Memory B cell (primary cell): ENCODE measurements around the gene AJUBA.
"Not testable (repeated sequence)": the region's sequence is repeated elsewhere in the genome, so short reads cannot be mapped to it uniquely, and the experiment has no call there.

Experiments used
- ATAC-seq: fragments of 150-1000 bp; cut with Tn5 transposase; 2 replicates; pipeline ENCODE4 v1.10.0; 2021; ENCODE audit warnings: low read depth, mild to moderate bottlenecking, moderate library complexity
- DNase-seq, 2 donors: peaks; one replicate each; pipeline ENCODE4 v3.0.0; 2022; ENCODE audit warnings: low spot score in 2 of 2
- H3K27ac Mint-ChIP-seq: one replicate; pipeline ENCODE4 v1.8.0; 2022; ENCODE audit warnings: mild to moderate bottlenecking, moderate library complexity, mixed read lengths
- H3K27me3 Mint-ChIP-seq: one replicate; pipeline ENCODE4 v1.8.0; 2022; ENCODE audit warnings: mixed read lengths
- H3K36me3 Mint-ChIP-seq: one replicate; pipeline ENCODE4 v1.8.0; 2022; ENCODE audit warnings: mild to moderate bottlenecking, mixed read lengths
- H3K4me1 Mint-ChIP-seq: one replicate; pipeline ENCODE4 v1.8.0; 2022; ENCODE audit warnings: mixed read lengths
- H3K4me3 Mint-ChIP-seq: one replicate; pipeline ENCODE4 v1.8.0; 2022; ENCODE audit warnings: mild to moderate bottlenecking, moderate library complexity, mixed read lengths
- H3K9me3 Mint-ChIP-seq: one replicate; pipeline ENCODE4 v1.8.0; 2022; ENCODE audit warnings: mixed read lengths

Gene AJUBA

DNA sequence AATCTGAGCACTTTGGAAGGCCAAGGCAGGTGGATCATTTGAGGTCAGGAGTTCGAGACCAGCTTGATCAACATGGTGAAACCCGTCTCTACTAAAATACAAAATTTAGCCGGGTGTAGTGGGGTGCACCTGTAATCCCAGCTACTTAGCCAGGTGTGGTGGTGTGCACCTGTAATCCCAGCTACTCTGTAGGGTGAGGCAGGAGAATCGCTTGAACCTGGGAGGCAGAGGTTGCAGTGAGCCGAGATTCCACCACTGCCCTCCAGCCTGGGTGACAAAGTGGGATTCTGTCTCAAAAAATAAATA lies 31.4 kb upstream of the AJUBA start:
- H3K36me3 Mint-ChIP-seq, H3K27ac Mint-ChIP-seq, DNase-seq, H3K27me3 Mint-ChIP-seq, ATAC-seq, H3K9me3 Mint-ChIP-seq, H3K4me3 Mint-ChIP-seq, H3K4me1 Mint-ChIP-seq: not testable (repeated sequence)

DNA sequence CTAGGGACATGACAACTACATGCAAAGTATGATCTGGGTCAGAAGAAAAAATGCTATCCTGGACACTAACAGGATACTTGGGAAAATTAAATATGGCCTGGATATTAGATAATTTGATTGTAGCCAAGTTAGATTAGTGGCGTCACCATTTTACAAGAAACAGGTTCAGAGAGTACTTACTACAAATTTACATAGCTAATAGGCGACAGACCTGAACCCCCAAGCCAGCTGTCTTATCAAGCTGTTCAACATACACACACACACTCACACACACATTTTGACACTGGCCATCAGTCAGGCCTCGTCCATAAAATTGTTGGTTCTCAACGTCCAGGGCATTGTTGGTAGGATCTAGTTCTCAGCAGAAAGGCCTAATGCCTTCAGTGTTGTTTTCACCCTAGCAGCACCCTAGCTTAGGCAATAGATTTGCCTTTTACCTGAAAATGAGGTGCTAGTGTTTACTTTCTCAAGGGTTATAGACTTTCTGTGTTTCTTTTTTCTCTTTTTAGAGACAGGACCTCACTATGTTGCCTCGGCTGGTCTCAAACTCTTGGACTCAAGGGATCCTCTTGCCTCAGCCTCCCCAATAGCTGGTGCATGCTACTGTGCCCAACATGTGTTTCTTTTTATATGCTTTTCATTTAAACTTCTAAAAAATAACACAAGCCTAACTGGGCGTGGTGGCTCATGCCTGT lies 30.9 kb upstream of the AJUBA start:
- Mint-ChIP-seq H3K9me3 (no peaks in the 10 kb centered on the region), H3K27me3 (no peaks in the 10 kb centered on the region), H3K36me3 (peaks cover 3% of the 10 kb centered on the region), H3K4me3 (no peak overlapping the region), H3K4me1 (peaks cover 11% of the 10 kb centered on the region), H3K27ac (no peak overlapping the region)
- no peak for ATAC-seq
- no peak for DNase-seq

DNA sequence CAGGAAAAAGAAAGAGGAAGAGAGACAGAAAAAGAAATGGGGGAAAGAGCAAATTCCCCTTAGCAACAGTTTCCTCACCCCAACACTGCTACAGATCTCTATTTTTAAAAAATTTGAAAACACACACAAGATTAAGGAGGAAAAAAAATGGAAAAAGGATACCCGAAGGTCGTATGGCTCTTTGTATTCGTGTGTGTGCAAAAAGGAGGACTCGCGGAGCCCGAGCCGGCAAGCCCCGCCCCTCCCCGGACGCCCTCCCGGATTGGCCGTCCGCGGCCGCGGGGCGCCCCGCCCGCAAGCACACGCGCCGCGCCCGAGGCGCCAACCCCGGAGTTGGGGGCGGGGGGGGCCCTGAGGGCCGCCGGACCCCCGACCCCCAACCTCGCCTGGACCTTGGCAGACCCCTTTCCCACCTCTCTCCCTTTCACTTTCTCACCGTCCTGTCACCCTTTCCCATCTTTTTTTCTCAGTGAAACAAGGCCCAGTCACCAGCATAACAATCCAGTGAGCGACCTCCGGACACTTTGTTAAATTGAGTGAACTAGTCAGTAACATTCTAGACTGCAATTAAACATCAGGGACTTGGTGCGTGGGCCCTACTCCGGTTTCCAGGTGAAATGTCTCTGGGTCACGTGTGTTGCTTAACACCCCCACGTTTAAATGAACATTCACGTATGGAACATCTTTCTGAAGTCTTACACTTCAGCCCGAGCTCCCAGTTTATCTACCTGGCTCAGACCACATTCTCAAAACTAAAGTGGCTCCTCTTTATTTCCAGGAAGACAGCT lies 27.8 kb upstream of the AJUBA start, which contains the start of gene C14orf93:
Gene C14orf93, minus strand, starts transcription at position 205 of the 788 bp plus-strand sequence. CDS start 11,120 bp downstream, outside the sequence.
- peaks cover 11% of the 10 kb centered on the region for H3K4me1 Mint-ChIP-seq
- ATAC-seq, result peak; percentile 29
- no peaks in the 10 kb centered on the region for H3K27me3 Mint-ChIP-seq

DNA sequence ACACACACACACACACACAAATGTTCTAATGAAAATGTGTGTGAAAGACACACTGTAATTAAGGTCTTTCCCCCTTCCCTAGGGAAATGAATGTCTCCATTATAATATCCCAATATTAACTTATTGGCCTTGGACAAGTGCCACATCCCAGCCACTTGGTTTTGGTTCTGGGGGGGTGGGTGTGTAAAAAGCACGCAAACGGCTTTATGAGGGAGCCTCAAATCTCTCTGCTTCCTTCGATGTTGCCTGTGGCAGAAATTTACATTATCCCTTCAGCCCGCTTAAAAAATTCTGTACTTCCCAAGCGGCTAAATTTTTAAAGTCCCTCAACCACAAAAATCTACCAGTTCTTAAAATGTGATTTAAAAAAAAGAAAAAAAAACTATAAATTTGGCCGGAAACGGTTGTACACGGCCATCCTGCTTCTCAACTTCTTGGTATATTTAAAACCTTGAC lies 27.2 kb upstream of the AJUBA start:
- peaks cover 3% of the 10 kb centered on the region for H3K36me3 Mint-ChIP-seq
- peaks cover 11% of the 10 kb centered on the region for H3K4me1 Mint-ChIP-seq

More for the DNA sequence above, 27.8 kb upstream of the AJUBA start, which contains the start of gene C14orf93:
- Mint-ChIP-seq H3K36me3 (peaks cover 3% of the 10 kb centered on the region), H3K4me3 (peak within 1 kb of the TSS; percentile 98), H3K27ac (peak within 1 kb of the TSS; percentile 94), H3K9me3 (no peaks in the 10 kb centered on the region)
- peak; percentile 68 to 70 for DNase-seq

DNA sequence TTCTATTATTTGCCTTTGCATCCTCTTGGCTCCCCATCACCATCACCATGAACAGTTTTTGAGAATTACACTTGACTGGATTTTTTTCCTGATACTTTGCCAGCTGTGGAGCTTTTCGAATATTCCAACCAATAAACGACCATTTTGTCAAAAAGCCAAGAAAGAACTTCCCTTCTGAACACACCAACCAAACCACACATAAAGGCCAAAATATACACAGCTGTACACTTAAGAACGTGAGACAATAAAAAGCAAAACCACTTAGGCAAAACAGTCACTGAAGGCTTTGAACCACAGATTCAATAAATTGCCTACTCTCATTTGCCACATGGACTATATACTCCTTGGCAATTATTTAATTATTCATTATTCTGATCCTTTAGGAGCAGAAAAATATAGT lies 26.5 kb upstream of the AJUBA start:
- H3K4me1 Mint-ChIP-seq, result peaks cover 11% of the 10 kb centered on the region
- DNase-seq (no peak), ATAC-seq (no peak)
- H3K27ac Mint-ChIP-seq, result no peak overlapping the region
- peak overlapping the region; percentile 53 for H3K4me3 Mint-ChIP-seq
- peaks cover 3% of the 10 kb centered on the region for H3K36me3 Mint-ChIP-seq
- H3K27me3 Mint-ChIP-seq, result no peaks in the 10 kb centered on the region
- no peaks in the 10 kb centered on the region for H3K9me3 Mint-ChIP-seq

More for the DNA sequence above, 27.2 kb upstream of the AJUBA start:
- Mint-ChIP-seq H3K27ac (peak overlapping the region; percentile 94), H3K9me3 (no peaks in the 10 kb centered on the region), H3K27me3 (no peaks in the 10 kb centered on the region), H3K4me3 (peak overlapping the region; percentile 98)
- ATAC-seq, result no peak
- DNase-seq, result no peak

DNA sequence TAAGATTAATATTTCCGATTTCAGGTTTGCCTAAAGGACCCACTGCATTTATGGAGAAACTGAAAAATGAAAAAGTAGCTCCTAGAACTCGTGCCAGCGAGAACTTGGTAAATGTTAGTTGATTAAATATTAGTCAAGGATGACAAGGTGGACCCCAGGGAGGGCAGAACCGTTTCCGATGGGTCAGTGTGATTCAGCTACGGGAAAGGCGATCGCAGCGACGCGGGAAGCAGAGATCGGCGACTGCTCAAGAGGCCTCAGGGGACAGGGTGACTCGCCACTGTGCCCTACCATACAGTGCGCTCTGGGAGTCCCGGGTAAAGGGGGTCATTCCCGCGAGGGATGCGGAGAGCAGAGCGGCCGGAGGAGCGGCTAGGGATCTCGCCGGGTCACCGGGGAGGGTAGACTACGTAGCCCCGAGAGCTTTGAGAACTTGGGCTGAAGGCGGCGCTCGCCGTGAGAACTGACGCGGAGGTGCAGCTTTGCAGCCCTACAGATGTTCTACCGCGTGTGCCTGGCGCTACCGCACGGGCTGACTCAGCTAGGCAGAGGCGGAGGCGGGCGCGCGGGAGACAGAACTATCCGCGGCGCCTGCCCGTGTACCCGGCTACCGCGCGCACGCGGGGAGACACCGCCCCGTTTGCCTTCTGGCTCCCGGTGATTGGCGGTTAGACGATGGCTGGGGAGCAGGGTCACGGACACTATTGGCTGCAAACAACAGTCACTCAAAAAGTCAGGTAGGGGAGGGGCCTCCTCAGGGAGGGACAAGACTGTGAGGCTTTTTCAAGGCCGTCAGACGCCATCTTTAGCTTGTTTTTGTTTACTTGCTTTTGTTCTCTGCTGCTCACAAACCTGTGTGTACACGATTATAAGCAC lies 24.4 kb upstream of the AJUBA start:
- H3K36me3 Mint-ChIP-seq, result peaks cover 3% of the 10 kb centered on the region
- peak overlapping the region; percentile 95 for H3K4me3 Mint-ChIP-seq
- ATAC-seq (peak; percentile 91), DNase-seq (peak; percentile 89 to 97)
- no peaks in the 10 kb centered on the region for H3K27me3 Mint-ChIP-seq
- no peaks in the 10 kb centered on the region for H3K9me3 Mint-ChIP-seq
- H3K27ac Mint-ChIP-seq, result peak overlapping the region; percentile 83
- H3K4me1 Mint-ChIP-seq, result peaks cover 11% of the 10 kb centered on the region

DNA sequence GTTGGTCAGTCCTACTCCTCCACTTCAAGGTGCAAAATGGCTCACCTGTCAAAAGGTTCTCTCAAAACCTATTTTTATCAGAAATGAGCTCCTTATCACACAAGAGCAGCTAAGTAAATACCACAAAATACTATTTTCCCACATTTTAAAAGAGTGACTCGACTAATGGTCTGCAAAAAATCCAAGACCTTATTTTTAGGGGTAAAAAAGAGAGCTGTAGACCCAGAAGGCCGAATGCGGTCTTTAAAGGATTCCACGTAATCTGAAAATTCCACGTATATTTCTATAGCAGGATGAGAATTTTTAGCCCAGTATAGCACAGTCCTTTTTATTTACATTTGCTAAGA lies 23.8 kb upstream of the AJUBA start:
- Mint-ChIP-seq H3K4me3 (peak overlapping the region; percentile 95), H3K27ac (peak overlapping the region; percentile 83), H3K27me3 (no peaks in the 10 kb centered on the region), H3K9me3 (no peaks in the 10 kb centered on the region), H3K4me1 (peaks cover 11% of the 10 kb centered on the region), H3K36me3 (peaks cover 3% of the 10 kb centered on the region)
- ATAC-seq (no peak), DNase-seq (no peak)

DNA sequence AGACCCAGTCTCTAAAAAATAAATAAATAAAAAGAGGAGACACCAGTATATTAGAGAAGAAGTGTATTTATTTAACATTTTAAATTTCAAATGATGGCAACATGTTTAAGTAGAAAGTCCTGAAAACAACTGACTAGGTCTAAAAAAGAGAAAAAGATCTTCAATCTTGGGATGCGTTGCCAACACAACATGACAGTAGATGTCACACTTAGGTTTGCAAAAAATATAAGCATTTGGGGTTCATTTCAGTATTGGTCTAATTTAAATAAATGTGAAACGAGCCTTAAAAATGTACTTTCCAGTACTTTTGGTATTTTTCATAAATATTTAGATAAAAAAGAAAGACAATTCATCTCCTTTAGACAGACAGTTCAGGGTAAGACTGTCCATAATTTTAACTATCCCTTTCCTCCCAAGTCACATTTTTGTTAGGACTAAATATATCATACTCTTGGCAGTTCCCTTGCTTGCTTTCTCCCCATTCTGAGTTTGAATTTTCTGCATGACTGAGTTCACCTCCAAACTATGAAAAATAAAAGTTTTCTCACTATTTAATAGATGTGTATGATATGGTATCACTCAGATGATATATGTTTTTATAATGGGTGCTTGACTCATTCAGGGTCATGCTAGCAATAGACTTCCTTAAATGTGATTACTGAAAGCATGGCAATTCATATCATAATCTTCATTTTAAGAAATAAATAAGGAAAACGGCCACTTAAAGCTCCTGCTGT lies 23.3 kb upstream of the AJUBA start:
- H3K4me3 Mint-ChIP-seq, result peak overlapping the region; percentile 95
- H3K27ac Mint-ChIP-seq, result peak overlapping the region; percentile 83
- DNase-seq, result no peak
- H3K36me3 Mint-ChIP-seq, result peaks cover 3% of the 10 kb centered on the region
- H3K27me3 Mint-ChIP-seq, result no peaks in the 10 kb centered on the region
- ATAC-seq, result no peak
- peaks cover 11% of the 10 kb centered on the region for H3K4me1 Mint-ChIP-seq
- no peaks in the 10 kb centered on the region for H3K9me3 Mint-ChIP-seq

DNA sequence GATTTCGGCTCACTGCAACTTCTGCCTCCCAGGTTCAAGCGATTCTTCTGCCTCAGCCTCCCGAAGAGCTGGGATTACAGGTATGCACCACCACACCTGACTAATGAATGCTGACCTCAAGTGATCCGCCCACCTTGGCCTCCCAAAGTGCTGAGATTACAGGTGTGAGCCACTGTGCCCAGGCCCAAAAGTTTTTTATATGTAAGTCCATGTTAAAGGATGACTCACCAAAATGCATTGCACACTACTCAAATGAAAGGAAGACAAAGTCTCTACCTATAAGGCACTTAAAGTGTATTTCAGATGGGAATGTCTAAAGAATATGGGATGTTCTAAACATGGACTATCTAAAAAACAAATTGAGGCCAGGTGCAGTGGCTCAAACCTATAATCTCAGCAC lies 21.9 kb upstream of the AJUBA start:
- not testable (repeated sequence) for H3K36me3 Mint-ChIP-seq, ATAC-seq, H3K27me3 Mint-ChIP-seq, DNase-seq, H3K4me3 Mint-ChIP-seq, H3K27ac Mint-ChIP-seq, H3K4me1 Mint-ChIP-seq, H3K9me3 Mint-ChIP-seq

DNA sequence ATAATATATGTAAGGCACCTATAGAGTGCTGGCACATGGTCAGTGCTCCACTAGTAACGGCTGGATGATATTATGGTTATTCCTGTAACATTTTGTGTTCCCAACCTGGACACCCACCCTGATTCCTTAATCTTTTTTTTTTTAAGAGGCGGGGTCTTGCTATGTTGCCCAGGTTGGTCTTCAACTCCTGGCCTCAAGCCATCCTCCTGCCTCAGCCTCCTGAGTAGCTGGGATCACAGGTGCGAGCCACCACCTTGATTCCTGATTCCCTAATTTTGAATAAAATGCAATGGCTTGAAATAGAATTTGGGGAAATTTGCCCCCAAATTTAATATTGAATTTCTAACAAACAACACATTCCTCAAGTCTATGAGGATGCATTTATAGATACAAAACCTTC lies 20.2 kb upstream of the AJUBA start:
- Mint-ChIP-seq H3K4me3 (no peak overlapping the region), H3K36me3 (no peaks in the 10 kb centered on the region), H3K9me3 (no peaks in the 10 kb centered on the region), H3K27me3 (no peaks in the 10 kb centered on the region), H3K4me1 (no peaks in the 10 kb centered on the region), H3K27ac (no peak overlapping the region)
- DNase-seq (no peak), ATAC-seq (no peak)

DNA sequence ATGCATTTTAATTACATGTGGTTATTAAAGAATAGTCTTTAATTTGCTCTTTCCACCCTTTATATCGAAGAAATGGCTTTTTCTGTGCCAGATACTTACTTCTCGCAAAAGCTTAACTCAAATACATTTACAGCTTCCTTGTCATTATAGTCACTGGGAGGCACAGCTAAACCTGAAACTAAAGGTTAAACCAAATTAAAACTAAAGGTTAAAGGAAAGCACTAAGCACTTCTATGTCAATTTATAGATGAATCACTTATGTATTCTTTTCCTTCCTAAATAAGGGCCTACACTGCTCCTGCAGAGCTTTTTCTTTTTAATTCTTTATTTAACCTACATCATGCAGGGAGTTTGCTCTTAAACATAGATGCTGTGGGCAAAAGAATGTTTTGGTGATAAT lies 18.5 kb upstream of the AJUBA start:
- no peaks in the 10 kb centered on the region for H3K27me3 Mint-ChIP-seq

DNA sequence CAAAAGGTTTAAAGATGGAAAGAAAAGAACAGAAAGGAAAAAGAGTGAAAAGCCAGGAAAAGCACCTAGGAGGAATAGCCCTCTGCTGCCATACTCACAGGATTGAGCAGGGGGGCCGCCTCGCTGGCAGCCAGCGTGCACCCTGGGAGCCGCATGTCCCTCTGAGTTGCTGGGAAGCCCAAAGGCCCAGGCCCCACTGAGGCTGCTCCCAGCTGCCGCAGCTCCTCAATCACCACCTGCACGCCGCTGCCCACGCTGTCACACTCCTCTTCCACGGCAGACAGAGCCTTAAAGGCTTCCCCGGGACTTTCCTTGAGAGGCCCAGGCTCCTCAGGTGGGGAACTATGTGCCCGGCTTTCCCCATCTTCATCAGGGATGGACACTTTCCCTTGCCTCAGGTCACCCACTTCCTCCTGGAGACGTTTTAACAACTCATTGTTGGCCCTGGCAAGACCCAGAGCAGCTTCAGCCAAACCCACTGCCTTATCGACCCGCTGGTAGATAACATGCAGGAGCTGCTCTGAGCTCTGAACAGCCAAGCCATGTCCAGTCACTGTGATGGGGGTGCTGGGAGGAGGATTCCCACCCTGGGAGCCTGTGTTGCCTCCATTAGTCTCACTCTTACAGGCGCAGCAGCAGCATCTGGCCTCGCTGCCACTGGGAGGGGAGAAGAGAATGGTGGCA lies 16.1 kb upstream of the AJUBA start:
- Mint-ChIP-seq H3K27me3 (no peaks in the 10 kb centered on the region), H3K4me1 (peaks cover 2% of the 10 kb centered on the region), H3K27ac (no peak overlapping the region), H3K4me3 (no peak overlapping the region), H3K36me3 (peaks cover 2% of the 10 kb centered on the region), H3K9me3 (no peaks in the 10 kb centered on the region)
- no peak for ATAC-seq
- no peak for DNase-seq

More for the DNA sequence above, 18.5 kb upstream of the AJUBA start:
- H3K9me3 Mint-ChIP-seq, result no peaks in the 10 kb centered on the region
- no peak overlapping the region for H3K4me3 Mint-ChIP-seq
- H3K4me1 Mint-ChIP-seq, result no peaks in the 10 kb centered on the region
- no peaks in the 10 kb centered on the region for H3K36me3 Mint-ChIP-seq
- DNase-seq, result no peak
- ATAC-seq, result no peak
- H3K27ac Mint-ChIP-seq, result no peak overlapping the region

DNA sequence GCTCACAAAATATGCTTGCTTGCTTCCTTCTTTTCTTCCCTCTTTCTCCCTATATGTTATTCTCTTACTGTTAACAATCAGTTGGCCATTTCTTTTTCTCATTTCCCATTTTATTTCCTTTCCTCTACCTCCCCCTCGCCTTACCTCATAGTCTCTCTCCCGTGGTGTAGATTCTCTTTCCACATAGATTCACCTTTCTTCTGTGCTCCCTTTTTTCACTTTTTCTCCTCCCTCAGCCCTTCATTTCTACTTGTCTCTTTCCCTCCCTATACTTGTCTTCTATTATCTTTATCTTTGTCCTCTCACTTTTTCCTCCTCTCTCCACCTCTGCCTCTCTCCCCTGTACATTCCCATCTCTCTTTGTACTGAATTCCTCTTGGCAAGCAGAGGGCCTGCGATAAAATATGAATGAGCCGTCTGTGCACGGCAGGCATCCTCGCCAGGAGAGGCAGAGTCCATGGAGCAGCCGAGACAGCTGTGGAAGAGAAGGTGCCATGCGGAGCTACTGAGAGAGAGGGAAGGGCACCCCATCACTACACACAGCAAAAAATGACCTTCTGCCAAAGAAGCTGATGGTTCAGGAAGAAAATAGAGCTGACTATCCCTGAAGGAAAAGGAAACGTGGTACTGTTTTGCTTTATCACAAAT lies 15.4 kb upstream of the AJUBA start:
- H3K4me1 Mint-ChIP-seq, result peaks cover 2% of the 10 kb centered on the region

More for the DNA sequence above, 15.4 kb upstream of the AJUBA start:
- H3K27ac Mint-ChIP-seq, result no peak overlapping the region
- no peaks in the 10 kb centered on the region for H3K9me3 Mint-ChIP-seq
- no peak overlapping the region for H3K4me3 Mint-ChIP-seq
- no peak for DNase-seq
- H3K27me3 Mint-ChIP-seq, result no peaks in the 10 kb centered on the region
- no peak for ATAC-seq
- peaks cover 4% of the 10 kb centered on the region for H3K36me3 Mint-ChIP-seq
